ENCODE data around the gene MMRN1. TPM values are rescaled to one million over a fixed set of nuclear protein-coding genes. Genes with fewer than 3 reads are reported as not detected.
A peak's percentile ranks its signal among the peaks of the same experiment; 100 is the strongest.

Gene MMRN1
- total RNA-seq (2022): not detected in 2 replicates
- percentile 1 among the genes with signal in this experiment for Bru-seq, nascent RNA
- percentile 1 among the genes with signal in this experiment for BruChase-seq, experiment 1, labeled RNA remaining after a 2-hour chase
- not detected for BruChase-seq, experiment 2, labeled RNA remaining after a 6-hour chase
- long read RNA-seq: 0 reads

- Histone ChIP-seq H3K36me3 (ENCODE audit: control insufficient read depth, insufficient read depth, low read length) (no peaks in the 10 kb centered on the region), H3K9me3 (no peaks in the 10 kb centered on the region), H3K27me3 (replicated peaks; ENCODE audit: control insufficient read depth, insufficient read depth, low read length) (no peaks in the 10 kb centered on the region; the same call in none of the 2 replicates), H3K4me1 (peaks cover 8% of the 10 kb centered on the region), H3K4me3 (ENCODE audit: low read depth, low read length) (no peak within 1 kb of the TSS)
- ChIA-PET POLR2A (no interaction called here), CTCF (no interaction called here)
- H3K27ac Mint-ChIP-seq (ENCODE audit: unreplicated experiment): no peak within 1 kb of the TSS
- no peaks in the 10 kb centered on the region for H3K36me3 Mint-ChIP-seq (ENCODE audit: insufficient read depth, unreplicated experiment)
- intact Hi-C loops (cut with micrococcal nuclease; ENCODE audit: unreplicated experiment): no loop called here
- H3K4me1 Mint-ChIP-seq (ENCODE audit: low read depth, unreplicated experiment): no peaks in the 10 kb centered on the region
- no peak for TF ChIP-seq CTCF (IDR thresholded peaks at IDR 0.05; ENCODE audit: insufficient read depth in 1 of 2, low read depth in 1 of 2, low read length in 1 of 2, severe bottlenecking in 1 of 2, unreplicated experiment in 1 of 2)
- DNase-seq: no peak
- BruUV-seq (replicated peaks): no TSS peak
- H3K9me3 Mint-ChIP-seq (ENCODE audit: unreplicated experiment): no peaks in the 10 kb centered on the region
- no peak within 1 kb of the TSS for H3K4me3 Mint-ChIP-seq (ENCODE audit: unreplicated experiment)
- H3K27me3 Mint-ChIP-seq (ENCODE audit: insufficient read depth, unreplicated experiment): peaks cover 4% of the 10 kb centered on the region
These were observed at the start of gene MMRN1 for GRCh38 chr4:89894649-89895550. MMRN1 (plus strand) TSS chr4:89894854; CDS start chr4:89894972, 118 bp downstream.

GRCh38 chr4:89847571-89848325 lies 46.9 kb upstream of the MMRN1 start:
- Mint-ChIP-seq H3K9me3 (ENCODE audit: unreplicated experiment) (peaks cover 13% of the 10 kb centered on the region), H3K27me3 (ENCODE audit: insufficient read depth, unreplicated experiment) (no peaks in the 10 kb centered on the region), H3K4me3 (ENCODE audit: unreplicated experiment) (no peak overlapping the region), H3K27ac (ENCODE audit: unreplicated experiment) (no peak overlapping the region), H3K36me3 (ENCODE audit: insufficient read depth, unreplicated experiment) (no peaks in the 10 kb centered on the region), H3K4me1 (ENCODE audit: low read depth, unreplicated experiment) (no peaks in the 10 kb centered on the region)
- H3K36me3 ChIP-seq (ENCODE audit: control insufficient read depth, insufficient read depth, low read length): no peaks in the 10 kb centered on the region
- CTCF ChIA-PET: no interaction called here
- no TSS peak for BruUV-seq (replicated peaks)
- H3K9me3 ChIP-seq: 0 out of 2 replicates have a peak, but pooled peaks cover 3% of the 10 kb centered on the region
- no peaks in the 10 kb centered on the region for H3K4me1 ChIP-seq
- TF ChIP-seq CTCF (IDR thresholded peaks at IDR 0.05; ENCODE audit: insufficient read depth in 1 of 2, low read depth in 1 of 2, low read length in 1 of 2, severe bottlenecking in 1 of 2, unreplicated experiment in 1 of 2): no peak
- POLR2A ChIA-PET: no interaction called here
- no peak for DNase-seq
- intact Hi-C loops (cut with micrococcal nuclease; ENCODE audit: unreplicated experiment): no loop called here
- no peak overlapping the region for H3K4me3 ChIP-seq (ENCODE audit: low read depth, low read length)
- no peaks in the 10 kb centered on the region for H3K27me3 ChIP-seq (replicated peaks; ENCODE audit: control insufficient read depth, insufficient read depth, low read length)

- Histone ChIP-seq H3K4me1 (no peaks in the 10 kb centered on the region), H3K27me3 (replicated peaks; ENCODE audit: control insufficient read depth, insufficient read depth, low read length) (no peaks in the 10 kb centered on the region), H3K4me3 (ENCODE audit: low read depth, low read length) (no peak overlapping the region), H3K36me3 (ENCODE audit: control insufficient read depth, insufficient read depth, low read length) (no peaks in the 10 kb centered on the region), H3K9me3 (0 out of 2 replicates have a peak, but pooled peaks cover under 1% of the 10 kb centered on the region)
- no TSS peak for BruUV-seq (replicated peaks)
- Mint-ChIP-seq H3K36me3 (ENCODE audit: insufficient read depth, unreplicated experiment) (no peaks in the 10 kb centered on the region), H3K27me3 (ENCODE audit: insufficient read depth, unreplicated experiment) (peaks cover 3% of the 10 kb centered on the region), H3K9me3 (ENCODE audit: unreplicated experiment) (peaks cover 8% of the 10 kb centered on the region), H3K4me1 (ENCODE audit: low read depth, unreplicated experiment) (no peaks in the 10 kb centered on the region), H3K27ac (ENCODE audit: unreplicated experiment) (no peak overlapping the region), H3K4me3 (ENCODE audit: unreplicated experiment) (no peak overlapping the region)
- TF ChIP-seq CTCF (IDR thresholded peaks at IDR 0.05; ENCODE audit: insufficient read depth in 1 of 2, low read depth in 1 of 2, low read length in 1 of 2, severe bottlenecking in 1 of 2, unreplicated experiment in 1 of 2): no peak
- ChIA-PET POLR2A (no interaction called here), CTCF (no interaction called here)
- DNase-seq: no peak
- intact Hi-C loops (cut with micrococcal nuclease; ENCODE audit: unreplicated experiment): no loop called here
These were observed 39.4 kb upstream of the MMRN1 start for GRCh38 chr4:89855236-89855635.

Measured in Caco-2 (cell line).